Inflammatory macrophage treated with lipopolysaccharide for 4 hours (primary cell): ENCODE results near the gene EIF2S1.
"Not testable (repeated sequence)": the region's sequence is repeated elsewhere in the genome, so short reads cannot be mapped to it uniquely, and the experiment has no call there.

ENCODE experiments used
- DNase-seq: peaks from one replicate; pipeline ENCODE4 v3.0.0-alpha.2; 2020

The EIF2S1 gene

GRCh38 chr14:67372833-67373232, 12.7 kb downstream of the EIF2S1 start:
- DNase-seq: no peak

DNA sequence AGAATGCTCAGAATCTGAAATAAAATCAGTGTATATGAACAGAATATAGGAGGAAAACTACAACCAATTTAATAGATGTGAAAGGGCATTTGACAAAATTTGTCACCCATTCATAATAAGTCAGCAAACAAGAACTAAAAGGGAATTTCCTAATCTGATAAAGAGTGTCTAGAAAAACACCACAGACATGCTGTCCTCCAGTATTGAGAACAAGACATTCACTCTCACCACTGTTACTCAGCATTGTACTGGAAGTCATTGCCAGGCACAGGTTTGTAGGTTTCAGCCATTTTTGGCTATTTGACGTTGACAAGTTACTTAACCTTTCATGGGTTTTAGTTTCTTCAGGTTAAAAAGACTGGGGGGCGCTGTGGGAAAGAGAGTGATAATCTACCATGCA, 13.2 kb downstream of the EIF2S1 start:
- no peak for DNase-seq

DNA sequence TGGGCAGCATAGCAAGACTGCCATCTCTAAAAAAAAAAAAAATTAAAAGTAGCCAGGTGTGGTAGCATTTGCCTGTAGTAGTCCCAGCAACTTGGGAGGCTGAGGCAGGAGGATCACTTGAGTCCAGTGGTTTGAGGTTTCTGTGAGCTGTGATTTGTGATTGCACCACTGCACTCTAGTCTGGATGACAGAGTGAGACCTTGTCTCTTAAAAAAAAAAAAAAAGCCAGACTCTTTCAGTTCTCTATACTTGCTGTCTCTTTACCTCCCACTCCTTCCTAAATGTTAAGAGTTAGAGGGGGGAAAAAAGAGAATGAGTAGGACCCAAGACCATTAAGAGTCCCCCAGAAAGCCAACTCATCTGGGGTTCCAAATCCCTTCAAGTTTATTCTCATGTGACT, 17.8 kb downstream of the EIF2S1 start:
- DNase-seq: peak; percentile 56

- no peak for DNase-seq
These were observed 25.0 kb downstream of the EIF2S1 start for GRCh38 chr14:67385120-67385519.

- no peak for DNase-seq
These were observed 25.5 kb downstream of the EIF2S1 start for GRCh38 chr14:67385618-67386017.

GRCh38 chr14:67387195-67387594, 27.1 kb downstream of the EIF2S1 start:
- DNase-seq: no peak

GRCh38 chr14:67389275-67389674, 29.1 kb downstream of the EIF2S1 start:
- no peak for DNase-seq

GRCh38 chr14:67389811-67390534, 29.8 kb downstream of the EIF2S1 start:
- DNase-seq: peak; percentile 48

- DNase-seq: no peak
These were observed 31.1 kb downstream of the EIF2S1 start for GRCh38 chr14:67391268-67391667.

DNA sequence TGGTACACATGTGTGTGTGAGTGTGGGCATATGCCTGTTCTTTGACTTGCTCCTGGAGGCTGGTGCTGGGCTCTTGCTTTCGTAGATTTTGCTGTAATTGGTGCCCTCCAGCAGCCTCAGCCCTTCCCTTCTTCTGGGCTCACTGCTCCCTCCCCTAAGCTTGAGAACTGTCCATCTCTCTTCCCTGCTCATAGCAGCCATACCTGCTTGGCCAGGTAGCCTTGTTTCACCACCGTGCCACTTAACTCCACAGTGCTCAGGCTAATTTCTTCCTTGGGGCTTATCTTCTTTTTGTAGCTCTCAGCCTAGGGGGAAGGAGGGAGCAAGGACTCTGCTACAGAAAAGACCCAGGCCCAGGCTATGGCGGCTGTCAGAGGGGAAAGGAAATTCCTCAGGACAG, 32.0 kb downstream of the EIF2S1 start:
- no peak for DNase-seq

GRCh38 chr14:67392800-67393199, 32.7 kb downstream of the EIF2S1 start:
- no peak for DNase-seq

GRCh38 chr14:67393689-67394088, 33.6 kb downstream of the EIF2S1 start:
- DNase-seq: no peak

- DNase-seq: no peak
These were observed 35.2 kb downstream of the EIF2S1 start for GRCh38 chr14:67395086-67395875.

DNA sequence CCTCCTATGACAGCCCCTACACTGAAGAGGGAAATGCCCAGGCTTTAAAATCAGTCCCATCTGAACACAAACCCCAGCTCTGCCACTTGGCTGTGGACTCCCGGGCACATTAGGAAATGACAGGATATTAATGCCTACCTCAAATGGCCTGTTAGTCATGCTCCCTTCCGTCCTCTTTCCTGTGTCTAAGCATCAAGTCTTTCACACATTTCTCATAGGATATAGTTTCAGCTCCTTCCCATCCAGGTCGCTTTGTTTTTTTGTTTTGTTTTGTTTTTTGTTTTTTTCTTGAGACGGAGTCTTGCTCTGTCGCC, 35.7 kb downstream of the EIF2S1 start:
- no peak for DNase-seq

- no peak for DNase-seq
These were observed 36.3 kb downstream of the EIF2S1 start for GRCh38 chr14:67396381-67396970.

- no peak for DNase-seq
These were observed 37.4 kb downstream of the EIF2S1 start for GRCh38 chr14:67397536-67397935.

- DNase-seq: no peak
These were observed 40.3 kb downstream of the EIF2S1 start for GRCh38 chr14:67400434-67400833.

DNA sequence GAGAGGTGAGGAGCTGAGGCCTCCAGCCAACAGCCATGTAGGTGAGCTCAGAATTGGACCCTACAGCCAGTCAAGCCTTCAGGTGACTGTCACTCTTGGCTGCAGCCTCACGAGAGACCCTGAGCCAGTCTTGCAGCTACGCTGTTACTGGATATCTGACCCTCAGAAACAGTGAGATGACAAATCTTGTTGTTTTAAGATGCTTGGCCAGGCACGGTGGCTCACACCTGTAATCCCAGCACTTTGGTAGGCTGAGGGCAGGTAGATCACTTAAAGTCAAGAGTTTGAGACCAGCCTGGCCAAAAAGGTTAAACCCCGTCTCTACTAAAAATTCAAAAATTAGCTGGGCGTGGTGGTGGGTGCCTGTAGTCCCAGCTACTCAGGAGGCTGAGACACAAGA, 45.6 kb downstream of the EIF2S1 start:
- DNase-seq: no peak

GRCh38 chr14:67408122-67408801, 48.1 kb downstream of the EIF2S1 start:
- DNase-seq: not testable (repeated sequence)

DNA sequence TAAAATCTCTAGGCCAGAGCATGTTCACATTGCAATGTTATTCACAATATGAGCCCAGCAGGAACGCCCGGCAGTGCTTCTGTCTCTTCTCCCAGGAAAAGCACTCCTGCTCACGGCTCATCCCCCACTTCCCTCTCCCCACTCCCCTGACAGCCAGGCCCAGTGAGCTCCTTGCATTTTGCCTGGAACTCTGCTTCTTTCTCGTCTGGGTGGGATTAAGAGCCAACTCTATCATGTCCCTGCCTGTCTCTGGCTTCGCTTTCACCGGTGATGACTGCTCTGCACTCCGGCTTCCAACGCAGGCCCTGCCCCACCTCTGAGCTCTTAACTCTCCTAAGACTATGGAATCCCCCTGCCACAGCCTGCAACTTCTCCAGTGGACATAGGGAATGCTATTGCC, 49.3 kb downstream of the EIF2S1 start:
- no peak for DNase-seq

- no peak for DNase-seq
These were observed 50.2 kb downstream of the EIF2S1 start for GRCh38 chr14:67410313-67410712.

DNA sequence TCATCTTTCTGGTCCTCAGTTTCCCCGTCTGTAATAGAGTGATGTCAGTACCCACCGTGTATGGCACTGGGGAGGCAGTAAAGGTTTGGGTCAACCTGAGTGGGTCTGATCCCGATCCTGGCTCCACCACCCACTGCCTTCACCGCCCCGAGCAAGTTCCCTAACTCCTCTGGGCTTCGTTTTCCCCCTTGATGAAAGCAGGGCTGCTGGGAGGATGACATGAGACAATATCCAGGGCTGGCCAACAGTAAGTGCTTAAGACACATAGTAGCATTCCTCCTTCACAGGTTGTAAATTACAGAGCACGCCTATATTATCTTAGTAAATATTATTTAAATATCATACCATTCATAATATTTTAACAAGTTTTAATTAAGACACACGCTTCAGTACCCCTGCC, 51.2 kb downstream of the EIF2S1 start:
- DNase-seq: no peak

- DNase-seq: peak; percentile 59
These were observed 51.8 kb downstream of the EIF2S1 start, which contains the start of gene PLEK2 for GRCh38 chr14:67411820-67412421. Gene PLEK2, minus strand, starts transcription at chr14:67412165. Its CDS starts 106 bp downstream, at chr14:67412059.
